OCI-LY7 (cell line): Measurements from ENCODE around the gene CDY1.
"Not testable (repeated sequence)": the region's sequence is repeated elsewhere in the genome, so short reads cannot be mapped to it uniquely, and the experiment has no call there.

Experiments used
- EZH2phosphoT487 ChIP-seq: fragments of 200-600 bp; sonication (generic); IDR thresholded peaks from 2 replicates; pipeline ENCODE4 v1.6.1; 2018; ENCODE audit warnings: low read depth, borderline replicate concordance, mild to moderate bottlenecking, mixed run types, antibody characterized with exemption, low read length, moderate library complexity, mixed read lengths
- TF ChIP-seq, protein P1 (sequence below): fragments of 200-600 bp; sonication (generic); conservative IDR thresholded peaks from 2 replicates; pipeline ENCODE4 v1.5.1; 2014; ENCODE audit warnings: mild to moderate bottlenecking, antibody characterized with exemption, low read length, moderate library complexity, mixed read lengths

DNA sequence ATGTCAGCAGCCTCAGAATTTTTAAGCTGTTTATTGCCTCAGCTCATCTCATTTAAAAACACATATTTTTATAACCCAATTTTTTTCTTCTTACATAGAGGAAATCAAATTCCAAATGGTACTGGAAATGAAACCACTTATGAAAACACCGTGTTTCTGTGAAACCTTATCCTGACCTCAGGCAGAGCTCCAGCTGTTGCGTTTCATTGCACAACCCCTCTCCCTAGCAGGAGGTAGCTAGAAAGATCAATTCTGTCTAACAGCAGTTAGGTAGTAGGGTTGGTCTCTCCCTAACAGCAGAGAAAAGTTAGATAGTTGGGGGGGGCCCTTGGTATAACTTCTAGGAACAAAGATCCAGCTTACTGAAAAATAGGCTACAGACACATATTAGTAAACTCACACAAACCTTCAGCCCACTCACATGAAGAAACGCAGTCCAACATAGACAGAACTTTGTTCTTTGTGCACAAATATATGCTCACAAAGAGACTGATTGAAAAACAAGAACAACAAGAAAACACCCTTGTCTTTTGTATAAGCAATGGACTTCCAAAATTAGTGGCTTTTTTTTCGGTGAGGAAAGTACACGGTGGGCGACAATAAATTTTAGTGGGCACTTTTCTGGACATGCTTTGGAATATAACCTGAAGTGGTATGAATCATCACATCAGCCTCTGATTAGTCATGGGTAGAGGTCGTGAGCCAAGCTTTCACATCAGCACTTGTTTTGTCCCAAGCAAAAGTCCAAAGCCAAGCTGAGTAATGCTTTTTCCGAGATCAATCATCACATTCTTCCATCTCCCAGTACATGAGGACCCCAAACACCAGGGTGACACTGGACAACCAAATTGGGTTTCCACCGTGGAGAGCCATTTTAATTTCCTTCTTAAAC is 21.4 kb downstream of the CDY1 start:
- TF ChIP-seq, protein P1, sequence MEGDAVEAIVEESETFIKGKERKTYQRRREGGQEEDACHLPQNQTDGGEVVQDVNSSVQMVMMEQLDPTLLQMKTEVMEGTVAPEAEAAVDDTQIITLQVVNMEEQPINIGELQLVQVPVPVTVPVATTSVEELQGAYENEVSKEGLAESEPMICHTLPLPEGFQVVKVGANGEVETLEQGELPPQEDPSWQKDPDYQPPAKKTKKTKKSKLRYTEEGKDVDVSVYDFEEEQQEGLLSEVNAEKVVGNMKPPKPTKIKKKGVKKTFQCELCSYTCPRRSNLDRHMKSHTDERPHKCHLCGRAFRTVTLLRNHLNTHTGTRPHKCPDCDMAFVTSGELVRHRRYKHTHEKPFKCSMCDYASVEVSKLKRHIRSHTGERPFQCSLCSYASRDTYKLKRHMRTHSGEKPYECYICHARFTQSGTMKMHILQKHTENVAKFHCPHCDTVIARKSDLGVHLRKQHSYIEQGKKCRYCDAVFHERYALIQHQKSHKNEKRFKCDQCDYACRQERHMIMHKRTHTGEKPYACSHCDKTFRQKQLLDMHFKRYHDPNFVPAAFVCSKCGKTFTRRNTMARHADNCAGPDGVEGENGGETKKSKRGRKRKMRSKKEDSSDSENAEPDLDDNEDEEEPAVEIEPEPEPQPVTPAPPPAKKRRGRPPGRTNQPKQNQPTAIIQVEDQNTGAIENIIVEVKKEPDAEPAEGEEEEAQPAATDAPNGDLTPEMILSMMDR, result not testable (repeated sequence)
- TF ChIP-seq EZH2phosphoT487, result not testable (repeated sequence)
